ENCODE results near the gene JMJD7. TPM values are rescaled to one million over a fixed set of nuclear protein-coding genes. Genes with fewer than 3 reads are reported as not detected.

JMJD7 gene
- total RNA-seq, 1 donor from 2014 or later: 12.1 TPM

- no peaks in the 10 kb centered on the region for H3K9me3 ChIP-seq (replicated peaks)
- no peak overlapping the region for H3K4me3 ChIP-seq
- intact Hi-C loops (cut with micrococcal nuclease): no loop called here
- H3K27me3 ChIP-seq (ENCODE audit: low read depth): peaks cover 12% of the 10 kb centered on the region
- no peak overlapping the region for H3K27ac ChIP-seq (replicated peaks)
- no peak for TF ChIP-seq CTCF (IDR thresholded peaks at IDR 0.05; ENCODE audit: borderline replicate concordance)
- no peaks in the 10 kb centered on the region for H3K36me3 ChIP-seq
- H3K4me1 ChIP-seq: peaks cover 10% of the 10 kb centered on the region
- DNase-seq: no peak
Observed at GRCh38 chr15:41857316-41857715, 29.4 kb downstream of the JMJD7 start.

- Histone ChIP-seq H3K4me3 (no peak overlapping the region), H3K36me3 (no peaks in the 10 kb centered on the region), H3K4me1 (peaks cover 10% of the 10 kb centered on the region), H3K27ac (replicated peaks) (no peak overlapping the region), H3K27me3 (ENCODE audit: low read depth) (peaks cover 3% of the 10 kb centered on the region), H3K9me3 (replicated peaks) (no peaks in the 10 kb centered on the region)
- DNase-seq: no peak
- TF ChIP-seq CTCF (IDR thresholded peaks at IDR 0.05; ENCODE audit: borderline replicate concordance): no peak
- intact Hi-C loops (cut with micrococcal nuclease): no loop called here
Observed at GRCh38 chr15:41858756-41859155, 30.9 kb downstream of the JMJD7 start.

GRCh38 chr15:41860049-41860828 lies 32.3 kb downstream of the JMJD7 start:
- intact Hi-C loops (cut with micrococcal nuclease): no loop called here
- TF ChIP-seq CTCF (IDR thresholded peaks at IDR 0.05; ENCODE audit: borderline replicate concordance): peak; percentile 42
- H3K36me3 ChIP-seq: no peaks in the 10 kb centered on the region
- DNase-seq: no peak
- H3K9me3 ChIP-seq (replicated peaks): no peaks in the 10 kb centered on the region
- no peak overlapping the region for H3K4me3 ChIP-seq
- H3K27ac ChIP-seq (replicated peaks): no peak overlapping the region
- H3K4me1 ChIP-seq: peaks cover 10% of the 10 kb centered on the region
- H3K27me3 ChIP-seq (ENCODE audit: low read depth): no peaks in the 10 kb centered on the region

GRCh38 chr15:41861736-41862356 lies 34.0 kb downstream of the JMJD7 start:
- Histone ChIP-seq H3K9me3 (replicated peaks) (no peaks in the 10 kb centered on the region), H3K27ac (replicated peaks) (no peak overlapping the region), H3K36me3 (no peaks in the 10 kb centered on the region), H3K4me3 (no peak overlapping the region), H3K27me3 (ENCODE audit: low read depth) (no peaks in the 10 kb centered on the region), H3K4me1 (peaks cover 10% of the 10 kb centered on the region)
- no peak for DNase-seq
- TF ChIP-seq CTCF (IDR thresholded peaks at IDR 0.05; ENCODE audit: borderline replicate concordance): no peak
- intact Hi-C loops (cut with micrococcal nuclease): no loop called here

GRCh38 chr15:41862515-41863116 lies 34.7 kb downstream of the JMJD7 start:
- H3K27me3 ChIP-seq (ENCODE audit: low read depth): no peaks in the 10 kb centered on the region
- no peak overlapping the region for H3K27ac ChIP-seq (replicated peaks)
- H3K4me3 ChIP-seq: no peak overlapping the region
- intact Hi-C loops (cut with micrococcal nuclease): no loop called here
- TF ChIP-seq CTCF (IDR thresholded peaks at IDR 0.05; ENCODE audit: borderline replicate concordance): no peak
- H3K9me3 ChIP-seq (replicated peaks): no peaks in the 10 kb centered on the region
- H3K36me3 ChIP-seq: no peaks in the 10 kb centered on the region
- peaks cover 10% of the 10 kb centered on the region for H3K4me1 ChIP-seq
- DNase-seq: no peak

All from left ventricle myocardium inferior (tissue), 1 donor.